PC-9 (cell line): ENCODE results near the gene RAP2A. TPM values are rescaled to one million over a fixed set of nuclear protein-coding genes. Genes with fewer than 3 reads are reported as not detected.

Experiments used
- BruUV-seq: library from RNA; stranded (reverse); fragments of 400-500 nt; replicated peaks from 2 replicates; lab custom pipeline; 2021; lab: Mats Ljungman, UMichigan
- CTCF ChIA-PET: fragments of 300-600 bp; sonication (Branson Sonifier 250); formaldehyde crosslinking; loops from one replicate; lab custom pipeline; 2022; ENCODE audit warnings: antibody characterized with exemption; lab: Charles Lee
- POLR2A ChIA-PET: fragments of 300-600 bp; sonication (Branson Sonifier 250); formaldehyde crosslinking; loops from one replicate; lab custom pipeline; 2022; ENCODE audit warnings: antibody characterized with exemption; ENCODE audit not compliant: unreplicated experiment; lab: Charles Lee
- DNase-seq, 2 experiments: peaks; one replicate each; pipeline versions ENCODE4 v3.0.0 to v3.0.0-alpha.2; 2015 to 2022; ENCODE audit warnings: mixed read lengths in 1 of 2
- H2AFZ ChIP-seq: fragments of 200-600 bp; sonication (generic); 2 replicates; pipeline ENCODE4 v1.8.1; 2017; ENCODE audit warnings: antibody characterized with exemption
- H3F3A ChIP-seq: fragments of 200-600 bp; sonication (generic); 2 replicates; pipeline ENCODE4 v1.8.1; 2017; ENCODE audit warnings: antibody characterized with exemption, mild to moderate bottlenecking, low read depth; ENCODE audit not compliant: insufficient read depth
- H3K27ac ChIP-seq: fragments of 200-600 bp; sonication (generic); 2 replicates; pipeline ENCODE4 v1.6.1; 2016; ENCODE audit warnings: mixed run types
- H3K27me3 ChIP-seq: fragments of 200-600 bp; sonication (generic); 2 replicates; pipeline ENCODE4 v1.6.1; 2016; ENCODE audit warnings: low read depth, mixed run types; ENCODE audit not compliant: insufficient read depth
- H3K36me3 ChIP-seq: fragments of 200-600 bp; sonication (generic); 2 replicates; pipeline ENCODE4 v1.6.1; 2016; ENCODE audit warnings: low read depth, mixed run types
- H3K4me1 ChIP-seq: fragments of 200-600 bp; sonication (generic); replicated peaks from 2 replicates; pipeline ENCODE4 v1.6.1; 2016; ENCODE audit warnings: mixed run types; ENCODE audit not compliant: insufficient read depth
- H3K4me2 ChIP-seq: fragments of 200-600 bp; sonication (generic); 2 replicates; pipeline ENCODE4 v1.6.1; 2017; ENCODE audit warnings: mixed run types
- H3K4me3 ChIP-seq: fragments of 200-600 bp; sonication (generic); 2 replicates; pipeline ENCODE4 v1.6.1; 2016; ENCODE audit warnings: mixed run types
- H3K79me2 ChIP-seq: fragments of 200-600 bp; sonication (generic); 2 replicates; pipeline ENCODE4 v1.6.1; 2017; ENCODE audit warnings: low read depth, mixed run types
- H3K9me2 ChIP-seq: fragments of 200-600 bp; sonication (generic); 2 replicates; pipeline ENCODE4 v1.8.1; 2017; ENCODE audit warnings: mild to moderate bottlenecking; ENCODE audit not compliant: insufficient read depth
- H3K9me3 ChIP-seq: fragments of 200-600 bp; sonication (generic); 2 replicates; pipeline ENCODE4 v1.8.1; 2016; ENCODE audit warnings: low read depth; ENCODE audit not compliant: insufficient read depth
- H4K20me1 ChIP-seq: fragments of 200-600 bp; sonication (generic); 2 replicates; pipeline ENCODE4 v1.8.1; 2017; ENCODE audit not compliant: insufficient read depth
- CTCF ChIP-seq: fragments of 200-600 bp; sonication (generic); conservative IDR thresholded peaks from 2 replicates; pipeline ENCODE4 v1.6.1; 2017; ENCODE audit warnings: mixed run types, antibody characterized with exemption, mild to moderate bottlenecking, moderate library complexity
- EZH2 ChIP-seq: fragments of 200-600 bp; sonication (generic); IDR thresholded peaks from 2 replicates; pipeline ENCODE4 v1.8.0; 2017; ENCODE audit warnings: antibody characterized with exemption, low read depth
- intact Hi-C: fragments of 100-400 bp; cut with micrococcal nuclease; formaldehyde crosslinking; loops from one replicate; pipeline ENCODE4 v1.10.0; 2022; ENCODE audit not compliant: unreplicated experiment
- total RNA-seq: library from RNA; stranded (reverse); gene quantifications from 2 replicates; pipeline ENCODE4 v1.2.3, GENCODE V29; 2021

RAP2A gene
- total RNA-seq, 1 experiment from 2014 or later = 21.5 TPM

GRCh38 chr13:97475011-97475410, 41.0 kb downstream of the RAP2A start:
- Histone ChIP-seq H3K9me2 (no peaks in the 10 kb centered on the region; the same call in 1 of the 2 replicates), H2AFZ (no peak overlapping the region), H3K4me3 (no peak overlapping the region), H3K36me3 (no peaks in the 10 kb centered on the region), H3K27ac (no peak overlapping the region), H3K9me3 (no peaks in the 10 kb centered on the region), H3K27me3 (no peaks in the 10 kb centered on the region), H3K4me2 (no peak overlapping the region), H3F3A (no peaks in the 10 kb centered on the region), H3K4me1 (no peaks in the 10 kb centered on the region), H3K79me2 (no peaks in the 10 kb centered on the region), H4K20me1 (no peaks in the 10 kb centered on the region)
- DNase-seq = no peak
- intact Hi-C loops = no loop called here
- no peak for TF ChIP-seq EZH2
- TF ChIP-seq CTCF = no peak
- CTCF ChIA-PET = no interaction called here
- POLR2A ChIA-PET = no interaction called here
- BruUV-seq = no TSS peak

- ChIA-PET CTCF (no interaction called here), POLR2A (no interaction called here)
- no peaks in the 10 kb centered on the region for H3K79me2 ChIP-seq
These were observed 43.9 kb downstream of the RAP2A start for GRCh38 chr13:97477844-97478243.

GRCh38 chr13:97478247-97478646, 44.3 kb downstream of the RAP2A start:
- TF ChIP-seq EZH2 (no peak), CTCF (no peak)
- ChIA-PET POLR2A (no interaction called here), CTCF (no interaction called here)
- BruUV-seq = no TSS peak
- Histone ChIP-seq H3K4me1 (no peaks in the 10 kb centered on the region), H3K9me2 (peaks cover 13% of the 10 kb centered on the region; the same call in 1 of the 2 replicates), H3K79me2 (no peaks in the 10 kb centered on the region), H3K9me3 (no peaks in the 10 kb centered on the region), H4K20me1 (no peaks in the 10 kb centered on the region), H2AFZ (no peak overlapping the region), H3K36me3 (no peaks in the 10 kb centered on the region), H3K4me3 (no peak overlapping the region), H3F3A (no peaks in the 10 kb centered on the region), H3K27ac (no peak overlapping the region), H3K4me2 (no peak overlapping the region), H3K27me3 (no peaks in the 10 kb centered on the region)
- DNase-seq = no peak
- intact Hi-C loops = no loop called here

More at GRCh38 chr13:97477844-97478243, 43.9 kb downstream of the RAP2A start:
- TF ChIP-seq CTCF (no peak), EZH2 (no peak)
- BruUV-seq = no TSS peak
- Histone ChIP-seq H3F3A (no peaks in the 10 kb centered on the region), H3K36me3 (no peaks in the 10 kb centered on the region), H3K27me3 (no peaks in the 10 kb centered on the region), H3K4me1 (no peaks in the 10 kb centered on the region), H3K9me2 (peaks cover 13% of the 10 kb centered on the region; the same call in 1 of the 2 replicates), H3K4me2 (no peak overlapping the region), H3K9me3 (no peaks in the 10 kb centered on the region), H2AFZ (no peak overlapping the region), H4K20me1 (no peaks in the 10 kb centered on the region), H3K27ac (no peak overlapping the region), H3K4me3 (no peak overlapping the region)
- DNase-seq = no peak
- intact Hi-C loops = no loop called here
